IPS-NIHi11 (cell line): ENCODE measurements around the gene BCAR3.
A peak's percentile ranks its signal among the peaks of the same experiment; 100 is the strongest.
"Not testable (repeated sequence)": the region's sequence is repeated elsewhere in the genome, so short reads cannot be mapped to it uniquely, and the experiment has no call there.

Source experiments
- DNase-seq: peaks from one replicate; pipeline ENCODE4 v3.0.0; 2012; ENCODE audit warnings: mixed read lengths, low spot score

BCAR3 gene

DNA sequence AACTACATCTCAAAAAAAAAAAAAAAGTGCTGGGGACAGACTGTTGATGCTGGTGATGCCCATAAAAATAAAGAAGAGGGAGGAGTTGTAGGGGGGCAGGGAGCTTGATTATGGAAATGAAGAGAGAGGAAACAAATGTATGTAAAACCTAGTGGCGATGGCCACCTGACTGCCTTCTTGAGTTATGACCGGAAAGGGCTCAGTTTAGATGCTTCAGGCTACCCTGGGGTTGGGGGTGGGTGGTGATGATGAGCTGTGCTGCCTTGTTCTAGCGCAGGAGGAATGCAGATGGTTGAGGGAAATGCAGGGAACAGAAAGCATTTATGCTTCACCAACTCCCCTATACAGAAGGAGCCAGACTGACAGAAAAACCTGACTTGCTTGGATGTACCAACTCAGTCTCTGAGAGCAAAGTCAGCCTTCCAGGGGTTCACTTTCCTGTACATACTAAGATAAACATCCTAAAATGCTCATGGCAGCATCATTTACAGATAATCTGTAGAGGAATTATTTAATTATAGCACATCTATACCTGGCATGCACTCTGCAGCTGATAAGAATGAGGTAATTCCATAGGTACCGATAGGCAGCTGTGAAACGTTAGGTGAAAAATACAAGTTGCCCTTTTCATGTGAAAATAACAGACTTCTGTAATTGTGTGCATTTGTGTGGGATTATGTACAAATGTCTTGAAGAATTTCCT is 8.0 kb upstream of the BCAR3 start:
- no peak for DNase-seq

DNA sequence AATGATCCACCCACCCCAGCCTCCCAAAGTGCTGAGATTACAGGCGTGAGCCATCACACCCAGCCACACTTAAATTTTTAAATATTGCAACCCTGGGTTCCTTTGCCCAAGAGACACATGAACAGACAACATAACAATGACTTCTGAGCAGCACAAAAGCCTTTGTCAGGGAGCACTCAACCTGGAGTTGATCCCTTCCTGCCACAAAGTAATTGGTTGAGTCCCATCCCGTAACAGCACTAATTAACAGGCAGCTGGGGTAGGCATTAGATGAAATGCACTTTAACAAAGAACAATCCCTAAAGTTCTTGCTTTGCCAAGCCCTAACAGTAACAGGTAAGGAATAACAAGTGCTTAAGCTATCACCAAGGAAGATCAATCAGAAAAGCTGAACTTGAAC is 5.9 kb upstream of the BCAR3 start:
- no peak for DNase-seq

DNA sequence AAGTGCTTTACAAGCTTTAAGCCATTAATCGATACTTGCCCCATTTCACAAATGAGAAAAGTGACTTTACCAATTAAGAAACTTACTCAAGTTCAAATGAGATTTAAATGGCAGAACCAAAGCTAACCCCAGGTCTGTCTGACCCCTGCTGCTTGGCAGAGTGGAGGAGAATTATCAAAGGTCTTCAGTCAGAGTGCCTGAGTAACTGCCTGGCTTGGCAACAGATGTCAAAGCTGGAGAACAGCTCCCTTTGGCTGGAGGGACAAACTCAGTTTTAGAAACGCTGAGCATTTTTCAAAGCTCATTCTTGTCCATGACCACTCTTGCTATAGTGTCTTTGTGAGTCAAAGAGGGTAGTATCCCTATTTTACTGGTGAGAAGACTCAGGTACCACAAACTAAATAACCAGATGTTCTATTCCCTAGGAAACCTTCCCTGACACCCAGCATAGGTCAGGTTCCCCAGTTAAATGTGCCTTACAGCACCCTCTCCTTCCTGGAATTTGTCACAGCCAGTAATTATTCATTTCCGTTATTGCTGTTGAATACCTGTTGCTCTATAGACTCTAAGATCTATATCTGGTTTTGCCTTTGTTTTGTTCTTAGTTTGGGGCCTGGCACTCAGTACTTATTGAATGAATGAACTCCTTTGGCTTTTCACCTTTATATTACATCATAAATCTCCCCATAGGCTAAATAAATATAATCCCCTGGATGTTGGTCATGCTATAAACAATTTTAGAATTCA is 5.0 kb upstream of the BCAR3 start:
- DNase-seq: no peak

DNA sequence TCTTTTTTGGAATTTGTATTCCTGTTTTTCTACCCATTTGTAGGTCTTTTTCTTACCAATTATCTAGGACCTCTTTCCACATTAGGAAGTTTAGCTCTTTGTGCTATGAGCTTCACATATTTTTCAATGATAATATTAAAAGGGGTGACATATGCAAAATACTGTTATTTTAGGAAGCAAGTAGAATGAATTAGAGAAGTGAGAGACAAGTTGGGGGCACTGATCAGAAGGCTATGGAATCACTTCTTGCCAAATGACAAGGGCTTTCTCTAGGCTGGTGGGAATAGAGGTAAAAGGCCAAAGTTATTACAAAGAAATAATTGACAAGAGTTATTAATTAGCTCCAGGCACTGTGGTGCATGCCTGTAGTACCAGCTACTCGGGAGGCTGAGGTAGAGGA is 4.3 kb upstream of the BCAR3 start:
- DNase-seq: no peak

DNA sequence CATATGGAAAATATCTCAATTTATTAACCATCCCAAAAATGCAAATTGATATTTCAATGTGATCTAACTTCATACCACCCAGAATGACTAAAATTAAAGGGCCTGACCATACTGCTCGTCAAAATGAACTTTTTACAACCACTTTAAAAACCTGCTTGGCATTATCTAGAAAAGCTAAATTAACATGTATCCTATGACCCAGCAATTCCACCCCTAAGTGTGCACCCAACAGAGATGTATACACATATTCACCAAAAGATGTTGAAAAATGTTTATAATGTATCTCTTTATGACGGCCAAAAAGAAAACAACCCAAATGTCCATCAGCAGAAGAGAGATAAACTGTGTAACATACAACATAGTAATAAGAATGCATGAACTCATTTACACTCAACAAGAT is 1.6 kb upstream of the BCAR3 start:
- no peak for DNase-seq

DNA sequence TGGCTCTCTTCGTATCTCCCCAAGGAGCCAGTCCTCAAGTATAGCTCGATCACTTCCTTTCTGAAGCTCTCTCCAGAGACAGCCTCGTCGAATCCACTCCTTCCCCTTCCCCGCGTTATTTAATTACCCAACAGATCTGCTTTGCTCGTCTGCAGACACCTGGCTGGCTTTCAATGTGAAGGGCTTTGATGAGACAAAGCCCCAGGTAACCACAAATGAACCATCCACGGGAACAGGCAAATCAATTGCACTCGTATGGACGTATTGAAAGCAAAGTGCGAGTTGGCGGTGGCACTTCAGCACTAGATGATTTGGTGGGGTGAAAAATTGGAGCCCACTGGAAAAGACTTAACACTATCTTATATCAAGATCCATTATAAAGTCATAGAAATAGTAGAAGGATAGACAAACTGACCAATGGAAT is 364 bp upstream of the BCAR3 start:
- no peak for DNase-seq

DNA sequence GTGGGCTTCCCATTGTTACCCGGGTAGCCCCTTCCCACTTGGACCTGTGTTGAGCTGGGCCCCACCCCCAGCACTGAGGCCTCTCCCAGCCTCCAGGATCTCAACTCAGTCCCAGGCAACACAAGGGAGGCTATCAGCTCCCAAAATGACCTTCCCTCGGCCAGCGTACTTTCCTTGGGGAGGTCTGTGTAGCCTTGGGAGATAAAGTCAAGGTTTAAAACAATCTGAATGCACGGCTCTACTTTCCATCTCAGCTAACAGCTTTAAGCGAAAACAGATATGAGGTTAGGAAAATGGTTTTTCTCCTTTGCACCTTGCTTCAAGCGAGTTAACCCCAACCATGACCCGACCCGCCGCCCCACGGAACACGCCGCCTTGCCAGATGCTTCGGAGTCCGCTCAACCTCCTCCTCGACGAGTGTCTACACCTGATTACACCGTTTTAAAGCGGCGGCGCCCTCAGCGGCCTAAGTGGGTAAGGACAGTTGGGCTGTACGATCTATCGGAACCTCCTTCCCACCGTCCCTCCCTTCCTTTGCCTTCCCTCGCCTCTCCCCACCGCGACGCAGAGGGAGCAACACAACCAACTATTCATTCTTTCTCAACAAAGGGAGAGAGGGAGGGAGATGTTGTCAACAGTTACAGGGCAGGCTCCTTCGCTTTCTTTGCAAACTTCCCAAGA is 1.1 kb downstream of the BCAR3 start:
- DNase-seq: peak; percentile 89

DNA sequence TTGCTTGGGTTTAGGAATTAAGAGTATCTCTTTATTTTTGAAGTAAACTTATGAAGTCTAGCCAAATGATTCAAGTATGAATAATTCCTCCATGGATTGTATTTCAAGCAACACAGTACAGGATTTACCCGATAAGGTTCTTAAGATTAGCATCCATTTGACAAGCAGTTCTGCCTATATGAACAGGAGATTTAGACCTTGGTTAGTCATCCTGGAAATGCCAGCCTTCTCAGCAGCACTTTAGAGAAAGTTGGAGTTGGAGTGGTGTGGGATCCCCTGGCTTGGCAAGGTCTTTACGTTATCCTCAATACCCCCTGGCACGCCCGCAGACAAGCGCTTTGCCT is 1.6 kb downstream of the BCAR3 start:
- no peak for DNase-seq

DNA sequence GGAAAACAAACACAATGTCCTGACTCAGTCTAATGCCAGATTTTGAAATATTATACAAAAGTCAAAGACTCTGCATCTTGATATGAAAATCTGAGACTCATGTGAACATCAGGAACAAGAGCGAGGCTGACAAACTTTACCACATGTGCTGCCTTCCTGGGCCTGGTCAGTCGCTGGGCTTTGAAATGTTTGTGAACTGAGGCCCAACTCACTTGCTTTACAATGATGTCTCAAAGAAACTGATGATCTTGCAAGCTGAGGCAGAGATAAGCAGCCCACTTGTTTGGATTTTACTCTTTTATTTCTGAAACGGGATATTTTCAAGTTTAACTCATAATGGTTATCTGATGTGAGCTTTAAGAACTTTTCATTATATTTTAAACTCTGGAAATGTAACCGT is 2.1 kb downstream of the BCAR3 start:
- DNase-seq: no peak

DNA sequence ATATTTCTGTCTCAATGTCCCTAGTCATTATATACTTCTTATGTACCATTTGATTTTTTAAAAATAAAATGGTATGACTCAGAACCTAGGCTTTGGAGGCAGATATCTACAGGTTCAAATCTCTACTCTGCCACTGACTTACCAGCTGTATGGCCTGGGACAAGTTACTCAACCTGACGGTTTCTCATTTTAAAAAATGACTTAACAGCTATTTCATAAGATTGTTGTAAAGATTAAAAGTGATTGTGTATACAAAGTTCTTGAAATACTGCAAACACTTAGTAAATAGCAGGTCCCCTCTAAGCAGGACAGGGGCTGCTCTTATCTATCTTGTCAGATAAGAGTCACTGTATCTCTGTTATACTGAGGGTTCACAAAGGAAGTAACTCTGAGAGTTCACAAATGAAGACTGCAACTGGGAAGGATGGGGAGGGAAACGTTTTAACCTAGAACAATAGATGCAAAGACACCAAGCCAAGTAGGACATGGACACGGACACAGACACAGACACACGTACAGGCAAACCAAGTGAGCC is 2.6 kb downstream of the BCAR3 start:
- no peak for DNase-seq

DNA sequence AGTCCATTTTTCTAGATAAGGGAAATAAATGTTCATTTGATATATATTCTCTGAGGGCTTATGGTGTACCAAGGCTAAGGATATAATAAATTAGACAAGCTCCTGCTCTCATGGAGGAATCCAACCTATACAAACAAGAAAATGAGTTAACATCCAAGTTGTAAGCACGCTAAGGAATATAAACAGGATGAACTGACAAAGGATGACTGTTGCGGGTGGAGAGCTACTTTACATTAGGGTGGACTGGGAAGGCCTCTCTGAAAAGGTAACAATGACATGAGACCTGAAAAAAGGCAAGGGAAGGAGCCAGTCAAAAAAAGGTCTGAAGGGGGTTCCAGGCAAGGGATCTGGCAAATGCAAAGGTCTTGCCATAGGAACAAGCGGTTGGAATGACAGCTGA is 3.1 kb downstream of the BCAR3 start:
- DNase-seq: no peak

DNA sequence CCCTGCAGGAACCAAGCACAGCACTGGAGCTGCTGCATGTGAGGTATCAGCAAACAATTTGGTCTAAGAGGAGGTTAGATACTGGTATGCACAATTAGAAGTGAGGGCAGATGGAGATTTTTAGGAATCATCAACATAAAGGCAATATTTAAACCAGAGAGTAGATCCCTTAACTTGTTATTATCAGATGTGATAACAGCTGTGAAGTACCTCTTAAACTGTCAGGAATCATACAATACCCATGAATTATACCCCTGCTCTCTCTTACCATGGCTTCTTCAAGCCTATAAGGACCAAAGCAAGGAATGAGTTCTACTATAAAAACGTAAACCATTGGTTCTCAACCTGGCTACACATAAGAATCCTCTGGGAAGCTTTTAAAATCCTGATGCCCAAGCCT is 3.9 kb downstream of the BCAR3 start:
- no peak for DNase-seq

DNA sequence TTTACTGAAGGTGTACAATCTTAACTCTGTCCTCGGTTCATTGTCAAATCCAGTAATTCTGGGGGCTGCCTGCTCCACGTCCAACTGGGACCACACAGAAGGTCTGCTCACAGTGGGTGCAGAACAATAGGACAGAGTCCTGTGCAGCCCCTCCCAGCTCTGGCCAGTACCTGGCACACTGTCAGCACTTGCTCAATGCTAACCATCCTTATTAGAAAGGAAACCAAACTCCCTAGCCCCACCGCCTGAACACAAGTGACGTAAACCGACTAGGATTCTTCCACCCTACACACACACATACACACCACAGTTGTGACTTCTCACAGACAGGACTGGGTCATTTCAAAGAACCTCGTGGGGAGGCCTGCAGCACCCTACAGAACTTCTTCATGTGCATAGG is 5.2 kb downstream of the BCAR3 start:
- no peak for DNase-seq

DNA sequence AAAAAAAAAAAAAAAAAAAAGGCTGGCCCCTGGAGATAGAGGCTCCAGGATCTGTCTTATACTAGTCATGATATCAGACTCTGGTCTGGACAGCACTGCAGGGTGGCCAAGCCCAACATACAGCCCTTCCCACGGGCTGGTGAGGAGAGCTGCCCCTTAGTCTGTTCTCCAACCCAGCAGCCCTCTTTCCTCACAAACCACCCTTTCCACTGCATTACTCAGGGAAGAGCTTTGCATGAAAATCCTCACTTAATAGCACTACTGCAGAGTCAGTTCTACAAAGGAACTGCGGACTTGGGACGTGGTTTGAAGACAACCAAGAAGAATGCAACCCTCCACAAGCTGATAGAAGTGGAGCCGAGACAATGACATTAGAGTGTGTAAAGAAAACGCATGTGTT is 5.7 kb downstream of the BCAR3 start:
- DNase-seq: no peak

DNA sequence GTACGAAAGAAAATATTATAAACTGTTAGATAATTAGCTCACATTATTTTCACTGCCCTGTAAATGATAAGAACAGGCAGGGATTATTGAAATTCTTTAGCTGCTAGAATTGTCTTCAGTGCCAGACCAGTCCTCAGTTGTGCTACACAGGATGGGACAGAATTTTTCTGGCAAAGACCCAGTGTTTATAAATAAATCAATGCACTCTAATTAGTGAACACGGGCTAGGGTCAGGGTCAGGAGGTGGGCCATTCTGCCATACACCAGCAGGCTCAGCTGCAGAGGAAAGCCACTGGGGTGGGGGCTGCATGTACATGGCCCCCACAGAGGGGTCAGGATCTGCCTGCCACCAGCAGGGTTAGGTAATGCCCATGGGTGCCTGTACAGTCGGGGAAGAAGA is 6.4 kb downstream of the BCAR3 start:
- no peak for DNase-seq

DNA sequence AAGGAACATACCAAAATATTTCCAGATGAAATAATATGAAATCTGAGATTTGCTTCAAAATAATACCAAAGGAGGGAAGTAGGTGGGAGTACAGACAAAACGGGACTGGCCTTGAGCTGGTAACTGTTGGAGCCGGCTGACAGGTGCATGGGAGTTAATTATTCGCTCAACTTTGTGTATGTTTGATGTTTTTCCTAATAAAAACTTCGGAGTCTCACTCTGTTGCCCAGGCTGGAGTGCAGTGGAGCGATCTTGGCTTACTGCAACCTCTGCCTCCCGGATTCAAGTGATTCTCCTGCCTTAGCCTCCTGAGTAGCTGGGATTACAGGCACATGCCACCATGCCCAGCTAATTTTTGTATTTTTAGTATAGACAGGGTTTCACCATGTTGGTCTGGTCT is 7.6 kb downstream of the BCAR3 start:
- DNase-seq: not testable (repeated sequence)

DNA sequence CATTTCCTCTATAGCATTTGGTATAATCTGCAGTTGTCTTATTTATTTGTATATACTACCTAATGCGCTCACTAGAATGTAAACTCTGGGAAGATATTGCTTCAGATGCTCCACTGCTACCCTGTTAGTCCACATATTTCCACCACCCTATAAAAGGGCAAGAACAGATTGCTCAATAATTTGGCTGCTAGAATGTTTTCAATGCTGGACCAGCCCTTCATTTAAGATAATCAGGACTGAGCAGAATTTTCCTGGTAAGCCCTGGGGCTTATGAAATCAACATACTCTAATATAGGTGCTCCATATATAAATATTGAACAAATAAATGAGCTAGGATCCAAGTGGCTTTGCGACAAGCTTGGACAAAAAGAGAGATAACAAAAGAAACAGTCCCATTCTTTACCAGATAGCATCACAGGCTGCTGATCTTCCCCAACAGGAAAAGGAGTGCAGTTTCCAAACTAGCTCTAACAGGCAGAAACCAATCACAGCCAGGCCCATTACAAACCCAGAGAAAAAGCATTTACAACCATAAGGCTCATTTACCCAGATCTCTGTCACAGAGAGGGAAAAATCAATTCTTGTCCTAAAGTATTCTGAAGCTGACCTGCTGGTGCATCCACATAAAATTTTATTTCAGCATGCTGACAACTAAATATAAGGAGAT is 8.3 kb downstream of the BCAR3 start:
- no peak for DNase-seq

DNA sequence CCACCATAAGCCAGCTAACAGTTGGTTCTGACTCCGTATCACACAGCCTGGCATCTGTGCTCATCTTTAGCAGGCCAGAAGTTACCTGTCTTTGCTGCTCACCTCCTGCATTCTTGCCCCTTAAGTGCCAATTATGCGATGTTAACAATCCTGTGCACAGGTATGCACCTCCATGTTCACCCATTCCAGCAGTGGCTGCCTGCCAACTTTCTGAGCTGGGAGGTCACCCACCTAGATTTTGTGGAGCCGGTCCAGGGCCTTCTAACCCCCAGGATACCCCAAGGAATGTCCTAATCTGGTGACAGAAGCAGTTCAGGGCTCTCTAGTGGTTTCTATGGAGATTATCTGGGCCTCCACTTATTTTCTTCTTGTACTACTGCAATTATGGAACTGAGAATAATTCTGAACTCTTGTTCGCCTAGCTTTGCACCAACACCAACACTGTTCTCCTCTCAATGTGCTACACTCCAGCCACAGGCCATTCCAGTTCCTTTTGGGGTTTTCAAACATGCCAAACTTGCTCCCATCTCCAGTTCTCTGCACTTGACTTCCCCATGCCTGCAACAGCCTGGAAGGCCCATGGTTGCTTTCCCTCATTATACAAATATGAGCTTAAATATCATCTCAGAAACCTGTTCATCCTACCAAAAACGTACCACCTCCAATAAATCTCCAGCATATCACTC is 9.0 kb downstream of the BCAR3 start:
- DNase-seq: no peak

DNA sequence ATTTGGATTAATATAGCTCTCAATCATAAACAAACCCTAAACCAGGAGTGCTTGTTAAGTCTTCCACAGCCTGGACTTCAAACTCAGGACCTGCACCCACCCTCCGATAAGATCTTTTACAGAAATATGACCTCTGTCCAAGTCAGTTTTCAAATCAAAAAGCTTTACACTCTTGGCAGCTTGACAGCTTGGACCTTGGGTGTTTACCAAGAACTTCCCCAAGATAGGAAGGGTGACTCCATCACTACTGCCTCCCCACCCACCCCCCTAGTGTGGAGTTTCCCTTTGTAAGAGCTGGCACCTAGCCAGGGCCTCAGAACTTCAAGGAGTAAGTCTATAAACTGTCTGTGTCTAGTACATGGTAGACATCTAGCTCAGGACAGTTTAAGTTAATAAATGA is 9.6 kb downstream of the BCAR3 start:
- no peak for DNase-seq

DNA sequence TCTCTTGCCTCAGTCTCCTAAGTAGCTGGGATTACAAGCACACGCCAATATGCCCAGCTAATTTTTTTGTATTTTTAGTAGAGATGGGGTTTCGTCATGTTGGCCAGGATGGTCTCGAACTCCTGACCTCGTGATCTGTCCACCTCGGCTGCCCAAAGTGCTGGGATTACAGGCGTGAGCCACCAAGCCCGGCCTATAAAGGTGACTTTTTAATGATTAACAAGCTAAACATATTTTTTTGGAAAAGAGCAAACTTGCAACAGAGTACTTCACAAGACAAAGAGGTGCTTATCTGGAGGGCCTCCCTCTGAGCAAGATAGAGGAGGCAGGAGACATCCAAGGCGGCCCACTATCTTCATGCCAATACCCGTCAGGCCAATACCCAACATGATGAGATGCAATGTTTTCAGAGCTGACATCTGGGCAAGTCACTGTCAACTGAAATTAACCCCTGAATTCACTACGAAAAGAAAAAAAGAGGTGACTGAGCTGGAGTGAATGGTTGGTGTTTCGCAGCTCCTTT is 10.5 kb downstream of the BCAR3 start:
- no peak for DNase-seq

DNA sequence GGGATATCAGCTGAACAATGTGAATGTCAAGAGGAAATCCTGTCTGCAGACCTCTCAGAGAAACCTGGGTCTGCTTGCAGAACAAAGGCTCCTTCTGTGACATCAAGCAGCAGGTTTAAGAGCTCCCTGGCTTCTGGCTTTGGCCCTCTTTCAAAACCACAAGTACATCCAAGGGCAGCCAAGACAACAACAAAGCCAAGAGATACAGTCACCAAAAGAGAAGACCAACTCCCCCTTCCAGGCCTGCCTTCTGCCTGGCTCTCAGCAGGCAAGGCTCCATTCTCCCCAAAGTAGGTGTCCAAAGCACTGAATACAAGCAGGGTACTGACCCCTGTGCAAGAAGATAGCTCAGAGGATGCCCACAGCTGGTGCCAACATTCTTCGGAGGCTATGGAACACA is 11.5 kb downstream of the BCAR3 start:
- no peak for DNase-seq

DNA sequence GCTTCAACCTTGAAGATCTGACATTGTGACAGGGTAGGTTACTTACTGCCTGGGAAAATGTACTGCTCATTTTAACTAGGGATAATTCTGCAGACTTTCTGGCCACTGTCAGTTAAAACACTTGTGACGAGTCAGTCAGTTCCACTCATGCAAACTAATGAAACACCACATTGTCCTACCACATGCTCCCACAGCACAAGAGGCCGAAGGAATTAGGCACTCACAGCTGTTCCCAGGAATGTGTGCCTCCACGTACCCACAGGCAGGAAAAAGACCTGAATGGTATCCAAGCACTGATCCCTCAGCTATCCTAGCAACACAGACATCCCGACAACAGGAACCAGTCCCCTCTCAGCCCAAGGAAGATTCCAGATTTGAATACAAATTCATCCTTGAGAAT is 12.3 kb downstream of the BCAR3 start:
- DNase-seq: no peak
